Lung (tissue), 12 donors: ENCODE data around the gene PALLD. TPM values are rescaled to one million over a fixed set of nuclear protein-coding genes. Genes with fewer than 3 reads are reported as not detected.

Experiments used
- ATAC-seq: fragments of 200-7000 bp; cut with Tn5 transposase; one replicate; pipeline ENCODE4 v1.9.1; 2020; ENCODE audit warnings: moderate number of reproducible peaks; ENCODE audit not compliant: insufficient read depth, low FRiP score
- DNase-seq, 3 donors: peaks; one replicate each; pipeline ENCODE4 v3.0.0-alpha.2; 2013 to 2017
- H3K27ac ChIP-seq, 2 donors: one replicate each; pipeline ENCODE4 v1.5.1; 2013; ENCODE audit warnings: mild to moderate bottlenecking in 2 of 2, moderate library complexity in 2 of 2, control low read depth in 1 of 2, inconsistent platforms in 1 of 2, low read depth in 1 of 2, low read length in 1 of 2
- H3K27me3 ChIP-seq, 3 donors: one replicate each; pipeline ENCODE4 v1.5.1; 2013; ENCODE audit warnings: low read length in 2 of 3; ENCODE audit not compliant: control insufficient read depth in 3 of 3, insufficient read depth in 3 of 3
- H3K36me3 ChIP-seq, 4 donors: one replicate each; pipeline ENCODE4 v1.5.1; 2013; ENCODE audit warnings: low read length in 4 of 4, mild to moderate bottlenecking in 1 of 4, moderate library complexity in 1 of 4; ENCODE audit not compliant: control insufficient read depth in 4 of 4, insufficient read depth in 4 of 4
- H3K4me1 ChIP-seq, 5 donors: one replicate each; pipeline ENCODE4 v1.5.1; 2013; ENCODE audit warnings: low read length in 5 of 5, mild to moderate bottlenecking in 2 of 5, moderate library complexity in 1 of 5; ENCODE audit not compliant: control insufficient read depth in 5 of 5, insufficient read depth in 5 of 5
- H3K4me3 ChIP-seq: one replicate; pipeline ENCODE4 v1.5.1; 2013; ENCODE audit warnings: mild to moderate bottlenecking, control low read depth, moderate library complexity
- H3K9ac ChIP-seq, 2 donors: one replicate each; pipeline ENCODE4 v1.5.1; 2013; ENCODE audit warnings: low read length in 2 of 2, control low read depth in 1 of 2; ENCODE audit not compliant: insufficient read depth in 1 of 2
- H3K9me3 ChIP-seq, 4 donors: one replicate each; pipeline ENCODE4 v1.5.1; 2013; ENCODE audit warnings: low read length in 3 of 4, mild to moderate bottlenecking in 1 of 4, moderate library complexity in 1 of 4; ENCODE audit not compliant: control insufficient read depth in 4 of 4, insufficient read depth in 3 of 4
- CTCF ChIP-seq: IDR thresholded peaks from 2 replicates; pipeline ENCODE4 v1.5.1; 2012; ENCODE audit warnings: mild to moderate bottlenecking; ENCODE audit errors: control extremely low read depth, extremely low read depth
- WGBS, 2 donors: extraction: QIAGEN DNeasy Blood & Tissue Kit; methylation state at CpG; one replicate each; pipeline ENCODE4 v1.1.7; 2013; 5-methylcytosine and 5-hydroxymethylcytosine counted together
- polyA plus RNA-seq, 2 donors: library from polyadenylated mRNA; stranded (reverse); fragments of 200-250 nt; gene quantifications; one replicate each; pipeline ENCODE4 v1.2.1, GENCODE V29; 2013
- total RNA-seq, 2 donors: library from RNA; depleted of rRNA in 1 of 2; stranded (reverse); fragments of >200 nt in 1 of 2; gene quantifications; one replicate each; pipeline ENCODE4 v1.2.1, GENCODE V29; 2014 to 2021
- donor health status: control.
- donor health status: control.
- donor health status: Bipolar disorder and iron deficiency.
- donor health status: healthy.
- donor health status: DM: yes; HTN: yes; CAD: no.

Gene PALLD
- total and polyA plus RNA-seq, 4 donors = 20.7 to 139 (median 63.0) TPM

- Histone ChIP-seq H3K36me3 (no peaks in the 10 kb centered on the region), H3K27me3 (no peaks in the 10 kb centered on the region), H3K9ac (no peak overlapping the region), H3K4me1 (peaks cover 0 to 12% (median 6%) of the 10 kb centered on the region in 5 donors), H3K27ac (peak overlapping the region in 1 of 2 donors; percentile 59), H3K9me3 (no peaks in the 10 kb centered on the region), H3K4me3 (no peak overlapping the region)
- no peak for ATAC-seq
- no peak for DNase-seq
- no peak for TF ChIP-seq CTCF
Observed at GRCh38 chr4:168765726-168766125, 268.9 kb downstream of the PALLD start.

GRCh38 chr4:168766604-168767316 is 269.9 kb downstream of the PALLD start:
- H3K27ac ChIP-seq = peak overlapping the region in 1 of 2 donors; percentile 59
- H3K36me3 ChIP-seq = no peaks in the 10 kb centered on the region
- no peak overlapping the region for H3K9ac ChIP-seq
- ATAC-seq (no peak), DNase-seq (no peak)
- H3K4me3 ChIP-seq = no peak overlapping the region
- H3K4me1 ChIP-seq = peaks cover 0 to 12% (median 6%) of the 10 kb centered on the region in 5 donors
- no peaks in the 10 kb centered on the region for H3K9me3 ChIP-seq
- 85 to 91% methylated on average over 8 of the region's 8 CpGs for WGBS, 2 donors
- no peaks in the 10 kb centered on the region for H3K27me3 ChIP-seq
- no peak for TF ChIP-seq CTCF

GRCh38 chr4:168769416-168769815 is 272.6 kb downstream of the PALLD start:
- TF ChIP-seq CTCF = no peak
- Histone ChIP-seq H3K4me3 (no peak overlapping the region), H3K36me3 (no peaks in the 10 kb centered on the region), H3K9me3 (no peaks in the 10 kb centered on the region), H3K4me1 (peaks cover 0 to 12% (median 8%) of the 10 kb centered on the region in 5 donors), H3K9ac (no peak overlapping the region), H3K27me3 (no peaks in the 10 kb centered on the region), H3K27ac (no peak overlapping the region)
- DNase-seq (peak in 1 of 3 donors; percentile 37), ATAC-seq (no peak)
- WGBS, 2 donors = 77 to 78% methylated on average over 4 of the region's 4 CpGs

- DNase-seq (peak in 2 of 3 donors; percentile 32 to 53), ATAC-seq (no peak)
- Histone ChIP-seq H3K9me3 (no peaks in the 10 kb centered on the region), H3K9ac (no peak overlapping the region), H3K36me3 (no peaks in the 10 kb centered on the region), H3K27me3 (no peaks in the 10 kb centered on the region), H3K4me3 (no peak overlapping the region), H3K27ac (peak overlapping the region in 1 of 2 donors; percentile 65), H3K4me1 (peaks cover 0 to 12% (median 8%) of the 10 kb centered on the region in 5 donors)
- no peak for TF ChIP-seq CTCF
- WGBS, 2 donors = 63 to 85% methylated on average over 1 of the region's 1 CpG
Observed at GRCh38 chr4:168769837-168770236, 273.0 kb downstream of the PALLD start.
